CD4-positive, alpha-beta T cell treated with Interferon gamma for 1 hour (primary cell): ENCODE results near the gene SLC16A12.
"Not testable (repeated sequence)": the region's sequence is repeated elsewhere in the genome, so short reads cannot be mapped to it uniquely, and the experiment has no call there.

Experiments used
- DNase-seq: peaks from one replicate; pipeline ENCODE4 v3.0.0-alpha.2; 2020

Gene SLC16A12

GRCh38 chr10:89468191-89468965, 67.0 kb downstream of the SLC16A12 start:
- DNase-seq = no peak

GRCh38 chr10:89466599-89467035, 68.8 kb downstream of the SLC16A12 start:
- no peak for DNase-seq

GRCh38 chr10:89465196-89465595, 70.2 kb downstream of the SLC16A12 start:
- no peak for DNase-seq

GRCh38 chr10:89463846-89464537, 71.4 kb downstream of the SLC16A12 start:
- no peak for DNase-seq

GRCh38 chr10:89458784-89459183, 76.6 kb downstream of the SLC16A12 start:
- no peak for DNase-seq

GRCh38 chr10:89458291-89458690, 77.1 kb downstream of the SLC16A12 start:
- DNase-seq = no peak

GRCh38 chr10:89454561-89455347, 80.6 kb downstream of the SLC16A12 start:
- DNase-seq = no peak

GRCh38 chr10:89452193-89452592, 83.2 kb downstream of the SLC16A12 start:
- no peak for DNase-seq

- DNase-seq = no peak
These were observed 84.5 kb downstream of the SLC16A12 start for GRCh38 chr10:89450901-89451300.

GRCh38 chr10:89444819-89445218, 90.6 kb downstream of the SLC16A12 start:
- not testable (repeated sequence) for DNase-seq

GRCh38 chr10:89442289-89442688, 93.1 kb downstream of the SLC16A12 start:
- no peak for DNase-seq

GRCh38 chr10:89440226-89441009, 95.0 kb downstream of the SLC16A12 start:
- no peak for DNase-seq

GRCh38 chr10:89438525-89438924, 96.9 kb downstream of the SLC16A12 start:
- no peak for DNase-seq

- DNase-seq = no peak
These were observed 103.4 kb downstream of the SLC16A12 start for GRCh38 chr10:89431977-89432376.

- DNase-seq = no peak
These were observed 106.5 kb downstream of the SLC16A12 start for GRCh38 chr10:89428877-89429276.

GRCh38 chr10:89427629-89428028, 107.8 kb downstream of the SLC16A12 start:
- no peak for DNase-seq

GRCh38 chr10:89426230-89426868, 109.0 kb downstream of the SLC16A12 start:
- DNase-seq = no peak

GRCh38 chr10:89425000-89425399, 110.4 kb downstream of the SLC16A12 start:
- no peak for DNase-seq

GRCh38 chr10:89421018-89421476, 114.3 kb downstream of the SLC16A12 start:
- no peak for DNase-seq

- DNase-seq = peak; percentile 16
These were observed 115.8 kb downstream of the SLC16A12 start for GRCh38 chr10:89419548-89419947.

- DNase-seq = no peak
These were observed 118.9 kb downstream of the SLC16A12 start for GRCh38 chr10:89416465-89416864.
